IMR-90 (cell line): ENCODE data around the gene SPACDR. TPM values are rescaled to one million over a fixed set of nuclear protein-coding genes. Genes with fewer than 3 reads are reported as not detected.

Source experiments
- ATAC-seq: fragments of 200-7000 bp; cut with Tn5 transposase; 2 replicates; pipeline ENCODE4 v1.9.1; 2020; ENCODE audit warnings: low read depth, mild to moderate bottlenecking, moderate library complexity
- BruUV-seq: library from RNA; stranded (reverse); fragments of 400-500 nt; replicated peaks from 2 replicates; lab custom pipeline; 2021; lab: Mats Ljungman, UMichigan
- CTCF ChIA-PET: fragments of 300-600 bp; formaldehyde crosslinking; extraction: SDS; loops from one replicate; lab custom pipeline; 2021; ENCODE audit warnings: antibody characterized with exemption; lab: Yijun Ruan, JAX
- POLR2A ChIA-PET: fragments of 300-600 bp; sonication (Branson Sonifier 250); formaldehyde crosslinking; loops from one replicate; lab custom pipeline; 2022; ENCODE audit warnings: antibody characterized with exemption; ENCODE audit not compliant: unreplicated experiment; lab: Charles Lee
- DNase-seq: peaks from one replicate; pipeline ENCODE4 v3.0.0; 2013
- H2AFZ ChIP-seq: replicated peaks from 2 replicates; pipeline ENCODE3; 2013; ENCODE audit warnings: low read length, mild to moderate bottlenecking; ENCODE audit not compliant: poor library complexity
- H2AK5ac ChIP-seq: 2 replicates; pipeline ENCODE4 v1.6.1; 2013; ENCODE audit warnings: low read depth, low read length, inconsistent platforms
- H2AK9ac ChIP-seq: replicated peaks from 2 replicates; pipeline ENCODE3; 2013; ENCODE audit warnings: mild to moderate bottlenecking, low read depth, low read length, moderate library complexity; ENCODE audit not compliant: poor library complexity
- H2BK120ac ChIP-seq: 2 replicates; pipeline ENCODE4 v1.6.1; 2013; ENCODE audit warnings: low read depth, low read length, inconsistent platforms
- H2BK15ac ChIP-seq: 3 replicates; pipeline ENCODE4 v1.6.1; 2013; ENCODE audit warnings: low read depth, low read length, inconsistent platforms
- H2BK20ac ChIP-seq: 2 replicates; pipeline ENCODE4 v1.6.1; 2013; ENCODE audit warnings: low read depth, mild to moderate bottlenecking, inconsistent platforms, low read length, moderate library complexity
- H2BK5ac ChIP-seq: 2 replicates; pipeline ENCODE4 v1.6.1; 2013; ENCODE audit warnings: mild to moderate bottlenecking, low read depth, low read length, inconsistent platforms; ENCODE audit not compliant: poor library complexity, severe bottlenecking
- H3K14ac ChIP-seq: replicated peaks from 2 replicates; pipeline ENCODE4 v1.6.1; 2013; ENCODE audit warnings: low read depth, low read length, inconsistent platforms
- H3K18ac ChIP-seq: 2 replicates; pipeline ENCODE4 v1.6.1; 2013; ENCODE audit warnings: low read depth, low read length, control low read depth
- H3K23ac ChIP-seq: 2 replicates; pipeline ENCODE4 v1.6.1; 2013; ENCODE audit warnings: low read depth, low read length, inconsistent platforms
- H3K27ac ChIP-seq: 2 replicates; pipeline ENCODE4 v1.5.1; 2013; ENCODE audit warnings: mild to moderate bottlenecking, control low read depth, low read length; ENCODE audit not compliant: insufficient read depth
- H3K27me3 ChIP-seq: 2 replicates; pipeline ENCODE4 v1.6.1; 2013; ENCODE audit warnings: low read length; ENCODE audit not compliant: control insufficient read depth, insufficient read depth
- H3K36me3 ChIP-seq: 2 replicates; pipeline ENCODE4 v1.6.1; 2013; ENCODE audit warnings: low read length, mixed read lengths; ENCODE audit not compliant: control insufficient read depth, insufficient read depth
- H3K4ac ChIP-seq: 2 replicates; pipeline ENCODE4 v1.6.1; 2013; ENCODE audit warnings: low read depth, low read length, inconsistent platforms
- H3K4me1 ChIP-seq: 2 replicates; pipeline ENCODE4 v1.6.1; 2013; ENCODE audit warnings: low read length, mixed read lengths; ENCODE audit not compliant: control insufficient read depth, insufficient read depth
- H3K4me2 ChIP-seq: 2 replicates; pipeline ENCODE4 v1.6.1; 2013; ENCODE audit warnings: low read depth, mild to moderate bottlenecking, control low read depth, low read length, moderate library complexity
- H3K4me3 ChIP-seq: 2 replicates; pipeline ENCODE4 v1.5.1; 2013; ENCODE audit warnings: low read depth, mild to moderate bottlenecking, control low read depth, low read length, moderate library complexity; ENCODE audit not compliant: insufficient read depth
- H3K56ac ChIP-seq: 2 replicates; pipeline ENCODE4 v1.6.1; 2013; ENCODE audit warnings: low read length, inconsistent platforms; ENCODE audit not compliant: insufficient read depth; ENCODE audit errors: extremely low read depth
- H3K79me1 ChIP-seq, 2 experiments: 2 replicates each; pipeline ENCODE4 v1.6.1; 2013; ENCODE audit warnings: low read length in 2 of 2, inconsistent platforms in 1 of 2, low read depth in 1 of 2
- H3K9ac ChIP-seq: 2 replicates; pipeline ENCODE4 v1.6.1; 2013; ENCODE audit warnings: low read depth, low read length, control low read depth
- H3K9me1 ChIP-seq: 2 replicates; pipeline ENCODE4 v1.6.1; 2013; ENCODE audit warnings: low read length, inconsistent platforms; ENCODE audit not compliant: insufficient read depth
- H3K9me3 ChIP-seq: 2 replicates; pipeline ENCODE4 v1.6.1; 2013; ENCODE audit warnings: low read length; ENCODE audit not compliant: control insufficient read depth, insufficient read depth
- H4K20me1 ChIP-seq: 2 replicates; pipeline ENCODE4 v1.6.1; 2013; ENCODE audit warnings: low read length, inconsistent platforms; ENCODE audit not compliant: insufficient read depth
- H4K5ac ChIP-seq: 2 replicates; pipeline ENCODE4 v1.6.1; 2013; ENCODE audit warnings: mild to moderate bottlenecking, low read depth, low read length, control low read depth
- H4K8ac ChIP-seq, 2 experiments: 2 replicates each; pipeline ENCODE4 v1.6.1; 2013; ENCODE audit warnings: low read depth in 2 of 2, low read length in 2 of 2, control low read depth in 1 of 2, inconsistent platforms in 1 of 2
- H4K91ac ChIP-seq: 2 replicates; pipeline ENCODE4 v1.6.1; 2013; ENCODE audit warnings: low read depth, low read length, inconsistent platforms; ENCODE audit not compliant: insufficient read depth
- BHLHE40 ChIP-seq: fragments of 150-350 bp; IDR thresholded peaks from 2 replicates; pipeline ENCODE4 v1.6.1; 2016; ENCODE audit warnings: mild to moderate bottlenecking, low read depth, low read length
- CEBPB ChIP-seq: IDR thresholded peaks from 2 replicates; pipeline ENCODE4 v1.6.1; 2012; ENCODE audit warnings: low read depth, low read length, improper control_type of control experiment
- MAFK ChIP-seq: IDR thresholded peaks from 2 replicates; pipeline ENCODE4 v1.6.1; 2012; ENCODE audit warnings: low read depth, low read length, improper control_type of control experiment
- MAZ ChIP-seq: IDR thresholded peaks from 2 replicates; pipeline ENCODE4 v1.6.1; 2012; ENCODE audit warnings: low read depth, mild to moderate bottlenecking, low read length, improper control_type of control experiment, moderate library complexity, borderline replicate concordance
- MXI1 ChIP-seq: IDR thresholded peaks from 2 replicates; pipeline ENCODE4 v1.6.1; 2012; ENCODE audit warnings: low read depth, mild to moderate bottlenecking, low read length, moderate library complexity, borderline replicate concordance
- NFE2L2 ChIP-seq: fragments of 150-350 bp; IDR thresholded peaks from 2 replicates; pipeline ENCODE4 v1.6.1; 2016; ENCODE audit warnings: low read depth, mild to moderate bottlenecking, low read length
- POLR2A ChIP-seq: IDR thresholded peaks from 2 replicates; pipeline ENCODE4 v1.6.1; 2012; ENCODE audit warnings: mild to moderate bottlenecking, low read depth, low read length
- RAD21 ChIP-seq: IDR thresholded peaks from 2 replicates; pipeline ENCODE4 v1.6.1; 2012; ENCODE audit warnings: low read length, improper control_type of control experiment
- RCOR1 ChIP-seq: IDR thresholded peaks from 2 replicates; pipeline ENCODE4 v1.6.1; 2012; ENCODE audit warnings: mild to moderate bottlenecking, low read length, improper control_type of control experiment; ENCODE audit not compliant: insufficient replicate concordance
- RFX5 ChIP-seq: IDR thresholded peaks from 2 replicates; pipeline ENCODE4 v1.8.0; 2012; ENCODE audit warnings: low read depth, mild to moderate bottlenecking, low read length, moderate library complexity
- WGBS, 2 experiments: methylation state at CpG; one replicate each; pipeline versions ENCODE4 v1.1.5 to v1.1.7; 2013; ENCODE audit warnings: missing lambda C conversion rate in 2 of 2; ENCODE audit not compliant: insufficient read length in 1 of 2; ENCODE audit errors: extremely low coverage in 2 of 2; 5-methylcytosine and 5-hydroxymethylcytosine counted together
- dilution Hi-C: fragments of 300-500 bp; cut with HindIII; formaldehyde crosslinking; loops from one replicate; pipeline ENCODE4 v1.14.3; 2018; ENCODE audit warnings: low sequenced_read_pairs; ENCODE audit not compliant: unreplicated experiment
- in situ Hi-C: fragments of 300-500 bp; cut with MboI; formaldehyde crosslinking; loops from 3 replicates; pipeline ENCODE4 v1.14.3; 2019; ENCODE audit warnings: low sequenced_read_pairs, inconsistent platforms, mixed read lengths
- intact Hi-C: fragments of 100-400 bp; cut with micrococcal nuclease; formaldehyde crosslinking; loops from 2 replicates; pipeline ENCODE4 v1.10.0; 2022
- polyA plus RNA-seq, 3 experiments: library from polyadenylated mRNA; depleted of rRNA; stranded (reverse); fragments of >200 nt; gene quantifications; 2 replicates each; pipeline ENCODE4 v1.2.3, GENCODE V29; 2012; ENCODE audit warnings: low replicate concordance in 1 of 3
- total RNA-seq: library from RNA; depleted of rRNA; stranded (reverse); fragments of >200 nt; gene quantifications from 2 replicates; pipeline ENCODE4 v1.2.3, GENCODE V29; 2012
- TF ChIP-seq, protein P1 (sequence below): fragments of 150-350 bp; IDR thresholded peaks from 2 replicates; pipeline ENCODE4 v1.6.1; 2016; ENCODE audit warnings: low read depth, mild to moderate bottlenecking, low read length, moderate library complexity, borderline replicate concordance
- TF ChIP-seq, protein P2 (sequence below): conservative IDR thresholded peaks from 2 replicates; pipeline ENCODE4 v1.5.1; 2012; ENCODE audit warnings: mild to moderate bottlenecking, low read depth, low read length, improper control_type of control experiment
- TF ChIP-seq, protein P3 (sequence below): fragments of 150-350 bp; IDR thresholded peaks from 2 replicates; pipeline ENCODE4 v1.6.1; 2017; ENCODE audit warnings: mild to moderate bottlenecking, antibody characterized with exemption, low read length, low read depth

The SPACDR gene
- total and polyA plus RNA-seq, 2 of the 4 experiments (the other 2 are of a cell fraction) = 0.54 to 2.1 TPM

DNA sequence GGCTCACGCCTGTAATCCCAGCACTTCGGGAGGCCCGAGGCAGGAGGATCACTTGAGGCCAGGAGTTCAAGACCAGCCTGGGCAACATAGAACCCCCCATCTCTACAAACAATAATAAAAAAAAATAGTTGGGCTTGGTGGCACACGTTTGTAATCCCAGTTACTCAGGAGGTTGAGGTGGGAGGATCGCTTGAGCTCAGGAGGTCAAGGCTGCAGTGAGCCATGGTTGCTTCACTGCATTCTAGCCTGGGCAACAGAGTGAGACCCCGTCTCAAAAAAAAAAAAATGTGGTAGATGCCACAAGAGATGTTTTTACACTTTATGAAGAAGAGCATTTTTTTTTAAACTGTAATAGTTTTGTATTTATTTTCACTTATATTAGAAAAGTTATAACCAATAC is 32.4 kb upstream of the SPACDR start:
- Histone ChIP-seq H3K23ac (no peak overlapping the region), H3K36me3 (no peaks in the 10 kb centered on the region), H2AK9ac (no peak overlapping the region), H2AFZ (no peak overlapping the region), H3K27ac (no peak overlapping the region), H4K91ac (no peak overlapping the region), H3K4me3 (no peak overlapping the region), H3K27me3 (peaks cover 19% of the 10 kb centered on the region), H3K56ac (no peak overlapping the region), H3K18ac (no peak overlapping the region), H3K4me2 (no peak overlapping the region), H3K14ac (no peak overlapping the region), H3K79me1 (no peaks in the 10 kb centered on the region), H2BK120ac (no peak overlapping the region), H2AK5ac (no peak overlapping the region), H3K9ac (no peak overlapping the region), H2BK5ac (no peak overlapping the region), H2BK20ac (no peak overlapping the region), H3K4me1 (no peaks in the 10 kb centered on the region), H4K8ac (no peak overlapping the region), H4K5ac (no peak overlapping the region), H2BK15ac (no peak overlapping the region), H3K9me3 (no peaks in the 10 kb centered on the region), H4K20me1 (no peaks in the 10 kb centered on the region), H3K9me1 (no peaks in the 10 kb centered on the region), H3K4ac (no peak overlapping the region)
- intact Hi-C loops (no loop called here), in situ Hi-C loops (no loop called here), dilution Hi-C loops (no loop called here)
- CTCF ChIA-PET = interaction anchor here (0.7 to 1.1 kb wide), 2 partner anchors 14 to 50 kb away, joined by 4 read pairs; no protein-coding TSS in a partner anchor
- BruUV-seq = no TSS peak
- ATAC-seq (no peak), DNase-seq (no peak)
- TF ChIP-seq, protein P1, sequence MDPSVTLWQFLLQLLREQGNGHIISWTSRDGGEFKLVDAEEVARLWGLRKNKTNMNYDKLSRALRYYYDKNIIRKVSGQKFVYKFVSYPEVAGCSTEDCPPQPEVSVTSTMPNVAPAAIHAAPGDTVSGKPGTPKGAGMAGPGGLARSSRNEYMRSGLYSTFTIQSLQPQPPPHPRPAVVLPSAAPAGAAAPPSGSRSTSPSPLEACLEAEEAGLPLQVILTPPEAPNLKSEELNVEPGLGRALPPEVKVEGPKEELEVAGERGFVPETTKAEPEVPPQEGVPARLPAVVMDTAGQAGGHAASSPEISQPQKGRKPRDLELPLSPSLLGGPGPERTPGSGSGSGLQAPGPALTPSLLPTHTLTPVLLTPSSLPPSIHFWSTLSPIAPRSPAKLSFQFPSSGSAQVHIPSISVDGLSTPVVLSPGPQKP = no peak
- TF ChIP-seq, protein P2, sequence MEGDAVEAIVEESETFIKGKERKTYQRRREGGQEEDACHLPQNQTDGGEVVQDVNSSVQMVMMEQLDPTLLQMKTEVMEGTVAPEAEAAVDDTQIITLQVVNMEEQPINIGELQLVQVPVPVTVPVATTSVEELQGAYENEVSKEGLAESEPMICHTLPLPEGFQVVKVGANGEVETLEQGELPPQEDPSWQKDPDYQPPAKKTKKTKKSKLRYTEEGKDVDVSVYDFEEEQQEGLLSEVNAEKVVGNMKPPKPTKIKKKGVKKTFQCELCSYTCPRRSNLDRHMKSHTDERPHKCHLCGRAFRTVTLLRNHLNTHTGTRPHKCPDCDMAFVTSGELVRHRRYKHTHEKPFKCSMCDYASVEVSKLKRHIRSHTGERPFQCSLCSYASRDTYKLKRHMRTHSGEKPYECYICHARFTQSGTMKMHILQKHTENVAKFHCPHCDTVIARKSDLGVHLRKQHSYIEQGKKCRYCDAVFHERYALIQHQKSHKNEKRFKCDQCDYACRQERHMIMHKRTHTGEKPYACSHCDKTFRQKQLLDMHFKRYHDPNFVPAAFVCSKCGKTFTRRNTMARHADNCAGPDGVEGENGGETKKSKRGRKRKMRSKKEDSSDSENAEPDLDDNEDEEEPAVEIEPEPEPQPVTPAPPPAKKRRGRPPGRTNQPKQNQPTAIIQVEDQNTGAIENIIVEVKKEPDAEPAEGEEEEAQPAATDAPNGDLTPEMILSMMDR = no peak
- TF ChIP-seq RFX5 (no peak), CEBPB (no peak), BHLHE40 (no peak), MXI1 (no peak), MAFK (no peak), RCOR1 (no peak), NFE2L2 (no peak), POLR2A (no peak), RAD21 (no peak), MAZ (no peak)
- TF ChIP-seq, protein P3, sequence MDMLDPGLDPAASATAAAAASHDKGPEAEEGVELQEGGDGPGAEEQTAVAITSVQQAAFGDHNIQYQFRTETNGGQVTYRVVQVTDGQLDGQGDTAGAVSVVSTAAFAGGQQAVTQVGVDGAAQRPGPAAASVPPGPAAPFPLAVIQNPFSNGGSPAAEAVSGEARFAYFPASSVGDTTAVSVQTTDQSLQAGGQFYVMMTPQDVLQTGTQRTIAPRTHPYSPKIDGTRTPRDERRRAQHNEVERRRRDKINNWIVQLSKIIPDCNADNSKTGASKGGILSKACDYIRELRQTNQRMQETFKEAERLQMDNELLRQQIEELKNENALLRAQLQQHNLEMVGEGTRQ = no peak
- POLR2A ChIA-PET = no interaction called here
- no CpG with 5 or more reads among the region's 6 CpGs for WGBS, 2 experiments
